WERI-Rb-1 (cell line): ENCODE results near the gene PCSK4.
A peak's percentile ranks its signal among the peaks of the same experiment; 100 is the strongest.
"Not testable (repeated sequence)": the region's sequence is repeated elsewhere in the genome, so short reads cannot be mapped to it uniquely, and the experiment has no call there.

Experiments used
- DNase-seq: peaks from one replicate; pipeline ENCODE4 v3.0.0-alpha.2; 2020
- H3K27ac ChIP-seq: fragments of 250-450 bp; sonication (Bioruptor Pico); 2 replicates; pipeline ENCODE4 v1.5.1; 2020; ENCODE audit warnings: mild to moderate bottlenecking, moderate library complexity
- H3K27me3 ChIP-seq: fragments of 250-450 bp; sonication (Bioruptor Pico); 2 replicates; pipeline ENCODE4 v1.5.1; 2021; ENCODE audit warnings: mild to moderate bottlenecking, low read depth, moderate library complexity; ENCODE audit not compliant: insufficient read depth, severe bottlenecking
- H3K36me3 ChIP-seq: fragments of 250-450 bp; sonication (Bioruptor Pico); 2 replicates; pipeline ENCODE4 v1.5.1; 2020; ENCODE audit warnings: mild to moderate bottlenecking, moderate library complexity
- H3K4me3 ChIP-seq: 2 replicates; pipeline ENCODE4 v1.5.1; 2011; ENCODE audit warnings: low read depth, mild to moderate bottlenecking, control low read depth, low read length
- H3K9me3 ChIP-seq: fragments of 250-450 bp; sonication (Bioruptor Pico); 2 replicates; pipeline ENCODE4 v1.5.1; 2021; ENCODE audit warnings: mild to moderate bottlenecking, moderate library complexity; ENCODE audit not compliant: severe bottlenecking
- TF ChIP-seq, protein P1 (sequence below): IDR thresholded peaks from 2 replicates; pipeline ENCODE4 v1.5.1; 2011; ENCODE audit warnings: low read depth, mild to moderate bottlenecking, control low read depth, inconsistent platforms, low read length

PCSK4 gene

DNA sequence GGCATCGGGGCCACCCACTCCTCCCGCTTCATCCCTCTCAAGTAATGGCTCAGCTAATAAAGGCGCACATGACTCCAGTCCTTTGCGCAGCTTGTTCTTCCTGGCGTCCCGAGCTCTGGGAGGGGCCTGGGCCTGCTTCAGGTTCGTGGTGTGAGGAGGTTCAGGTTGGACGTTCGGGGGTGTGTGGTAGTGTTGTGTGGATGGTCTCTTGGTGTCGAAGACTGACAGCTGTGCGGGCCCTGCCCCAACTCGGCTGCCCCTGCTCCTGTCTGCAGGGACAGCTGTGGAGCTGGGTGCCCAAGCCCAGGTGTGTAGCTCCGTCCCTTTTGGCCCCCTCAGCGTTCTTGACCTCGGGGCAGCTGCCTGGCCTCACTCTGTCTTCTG, 49.7 kb downstream of the PCSK4 start:
- H3K4me3 ChIP-seq = no peak overlapping the region
- no peaks in the 10 kb centered on the region for H3K9me3 ChIP-seq
- TF ChIP-seq, protein P1, sequence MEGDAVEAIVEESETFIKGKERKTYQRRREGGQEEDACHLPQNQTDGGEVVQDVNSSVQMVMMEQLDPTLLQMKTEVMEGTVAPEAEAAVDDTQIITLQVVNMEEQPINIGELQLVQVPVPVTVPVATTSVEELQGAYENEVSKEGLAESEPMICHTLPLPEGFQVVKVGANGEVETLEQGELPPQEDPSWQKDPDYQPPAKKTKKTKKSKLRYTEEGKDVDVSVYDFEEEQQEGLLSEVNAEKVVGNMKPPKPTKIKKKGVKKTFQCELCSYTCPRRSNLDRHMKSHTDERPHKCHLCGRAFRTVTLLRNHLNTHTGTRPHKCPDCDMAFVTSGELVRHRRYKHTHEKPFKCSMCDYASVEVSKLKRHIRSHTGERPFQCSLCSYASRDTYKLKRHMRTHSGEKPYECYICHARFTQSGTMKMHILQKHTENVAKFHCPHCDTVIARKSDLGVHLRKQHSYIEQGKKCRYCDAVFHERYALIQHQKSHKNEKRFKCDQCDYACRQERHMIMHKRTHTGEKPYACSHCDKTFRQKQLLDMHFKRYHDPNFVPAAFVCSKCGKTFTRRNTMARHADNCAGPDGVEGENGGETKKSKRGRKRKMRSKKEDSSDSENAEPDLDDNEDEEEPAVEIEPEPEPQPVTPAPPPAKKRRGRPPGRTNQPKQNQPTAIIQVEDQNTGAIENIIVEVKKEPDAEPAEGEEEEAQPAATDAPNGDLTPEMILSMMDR = no peak
- H3K36me3 ChIP-seq = peaks cover 51% of the 10 kb centered on the region
- no peak overlapping the region for H3K27ac ChIP-seq
- no peaks in the 10 kb centered on the region for H3K27me3 ChIP-seq
- no peak for DNase-seq

DNA sequence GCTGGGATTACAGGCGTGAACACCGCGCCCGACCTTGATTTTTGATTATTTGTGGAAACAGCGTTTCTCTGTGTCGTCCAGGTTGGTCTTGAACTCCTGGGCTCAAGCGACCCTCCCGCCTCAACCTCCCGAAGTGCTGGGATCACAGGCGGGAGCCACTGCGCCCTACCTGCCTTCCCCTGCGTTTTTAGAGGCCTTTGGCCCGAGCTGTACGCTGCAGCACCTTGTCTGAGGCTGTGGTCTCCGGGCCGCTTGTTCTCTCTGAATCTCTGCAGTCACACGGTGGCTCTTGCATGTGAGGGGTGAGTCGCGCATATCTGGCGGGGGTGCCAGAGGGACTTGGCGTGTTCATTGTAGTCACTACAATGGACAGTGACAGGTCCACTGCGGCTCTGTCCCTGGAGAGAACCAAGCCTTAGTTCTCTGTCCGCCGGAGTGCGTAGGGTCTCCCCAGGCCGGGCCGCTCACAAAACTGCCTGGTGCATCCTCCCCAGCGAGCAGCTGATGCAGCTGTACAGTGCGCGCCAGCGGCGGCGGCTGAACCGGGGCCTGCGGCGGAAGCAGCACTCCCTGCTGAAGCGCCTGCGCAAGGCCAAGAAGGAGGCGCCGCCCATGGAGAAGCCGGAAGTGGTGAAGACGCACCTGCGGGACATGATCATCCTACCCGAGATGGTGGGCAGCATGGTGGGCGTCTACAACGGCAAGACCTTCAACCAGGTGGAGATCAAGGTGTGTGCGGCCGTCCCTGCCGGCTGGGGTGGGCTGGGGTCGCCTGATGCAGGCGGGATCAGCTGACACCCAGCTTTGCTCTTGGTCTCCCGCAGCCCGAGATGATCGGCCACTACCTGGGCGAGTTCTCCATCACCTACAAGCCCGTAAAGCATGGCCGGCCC, 50.4 kb downstream of the PCSK4 start:
- peak overlapping the region; percentile 87 for H3K4me3 ChIP-seq
- peak overlapping the region; percentile 92 for H3K27ac ChIP-seq
- not testable (repeated sequence) for DNase-seq, H3K27me3 ChIP-seq, H3K9me3 ChIP-seq
- H3K36me3 ChIP-seq = peaks cover 56% of the 10 kb centered on the region

DNA sequence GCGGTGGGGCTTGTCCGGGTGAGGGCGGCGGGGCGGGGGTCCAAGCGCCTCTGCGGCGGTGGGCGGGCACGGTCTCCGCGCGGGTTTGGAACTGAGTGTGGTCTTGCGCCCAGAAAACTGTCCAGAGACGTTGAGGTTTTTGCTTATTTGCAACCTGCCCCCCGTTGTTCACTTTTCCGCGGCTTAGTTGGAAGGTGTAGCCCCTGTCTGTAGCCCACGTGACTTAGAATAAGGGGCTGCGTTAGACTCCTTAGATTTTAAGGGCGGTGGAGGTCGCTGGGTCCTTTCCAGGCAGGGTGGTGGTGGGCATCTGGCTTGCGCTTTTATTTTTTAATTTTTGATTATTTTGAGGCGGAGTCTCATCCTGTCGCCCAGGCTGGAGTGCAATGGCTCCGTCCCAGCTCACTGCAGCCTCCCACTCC, 51.2 kb downstream of the PCSK4 start:
- Histone ChIP-seq H3K27ac (peak overlapping the region; percentile 92), H3K9me3 (no peaks in the 10 kb centered on the region), H3K27me3 (no peaks in the 10 kb centered on the region), H3K36me3 (peaks cover 64% of the 10 kb centered on the region), H3K4me3 (peak overlapping the region; percentile 87)
- no peak for DNase-seq
- TF ChIP-seq, protein P1 = no peak

DNA sequence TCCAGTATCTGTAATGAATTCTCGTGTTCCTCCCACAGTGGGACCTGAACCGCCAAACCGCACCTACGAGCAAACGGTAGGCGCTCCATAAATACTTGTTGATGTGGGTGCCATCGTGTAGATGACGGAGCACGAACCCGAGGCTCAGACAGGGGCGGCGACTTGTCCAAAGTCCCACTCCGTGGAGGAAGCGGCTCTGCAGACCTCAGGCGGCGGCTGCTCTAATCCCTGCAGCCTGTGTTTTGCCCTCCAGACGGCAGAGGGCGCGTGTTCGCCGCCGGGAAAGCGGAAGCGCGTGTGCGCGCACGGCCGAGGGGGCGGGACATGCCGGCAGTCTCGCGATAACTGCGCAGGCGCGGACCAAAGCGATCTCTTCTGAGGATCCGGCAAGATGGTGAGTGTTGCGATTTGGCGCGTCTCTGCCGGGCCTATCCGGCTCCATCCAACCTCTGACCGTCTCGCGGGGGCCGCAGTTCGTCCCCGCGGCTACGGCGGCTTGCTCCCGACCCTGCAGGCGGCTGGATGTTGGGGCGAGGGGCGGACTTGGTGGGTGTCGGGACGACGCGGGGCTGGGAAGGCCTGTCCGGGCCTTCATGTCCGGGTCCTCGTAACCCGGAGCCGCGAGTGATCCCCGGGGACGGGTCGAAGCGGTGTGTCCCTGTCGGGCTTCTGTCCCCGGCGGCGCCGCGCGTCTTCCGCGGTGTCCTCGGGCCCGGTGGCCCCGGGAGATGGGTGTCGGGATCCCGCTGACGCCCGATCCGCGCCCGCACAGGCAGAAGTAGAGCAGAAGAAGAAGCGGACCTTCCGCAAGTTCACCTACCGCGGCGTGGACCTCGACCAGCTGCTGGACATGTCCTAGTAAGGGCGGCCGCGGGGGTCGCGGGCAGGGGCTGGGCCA, 51.9 kb downstream of the PCSK4 start, which contains the start of gene RPS15:
Gene RPS15, plus strand, starts transcription at position 362 of the 898 bp plus-strand sequence. Its CDS starts 30 bp downstream, at position 392.
- TF ChIP-seq, protein P1 = peak; percentile 95
- H3K27me3 ChIP-seq = no peaks in the 10 kb centered on the region
- no peaks in the 10 kb centered on the region for H3K9me3 ChIP-seq
- H3K27ac ChIP-seq = peak within 1 kb of the TSS; percentile 92
- peak; percentile 94 for DNase-seq
- peak within 1 kb of the TSS; percentile 87 for H3K4me3 ChIP-seq
- peaks cover 71% of the 10 kb centered on the region for H3K36me3 ChIP-seq

DNA sequence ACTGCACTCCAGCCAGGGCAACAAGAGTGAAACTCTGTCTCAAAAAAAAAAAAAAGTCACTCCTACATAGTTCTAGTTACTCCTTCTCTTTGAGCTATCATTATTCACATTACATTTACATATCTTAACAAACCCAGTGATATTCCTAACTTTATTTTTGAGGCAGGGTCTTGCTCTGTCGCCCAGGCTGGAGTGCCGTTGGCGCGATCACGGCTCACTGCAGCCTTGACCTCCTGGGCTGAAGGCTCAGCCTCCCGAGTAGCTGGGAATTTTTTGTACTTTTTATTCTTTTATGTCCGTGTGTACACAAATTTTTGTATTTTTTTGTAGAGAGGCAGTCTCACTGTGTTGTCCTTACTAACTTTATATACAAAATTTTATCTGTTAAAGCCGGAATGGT, 52.5 kb downstream of the PCSK4 start:
- DNase-seq = no peak
- Histone ChIP-seq H3K4me3 (no peak overlapping the region), H3K27me3 (no peaks in the 10 kb centered on the region), H3K36me3 (peaks cover 74% of the 10 kb centered on the region), H3K27ac (no peak overlapping the region), H3K9me3 (no peaks in the 10 kb centered on the region)
- TF ChIP-seq, protein P1 = no peak

DNA sequence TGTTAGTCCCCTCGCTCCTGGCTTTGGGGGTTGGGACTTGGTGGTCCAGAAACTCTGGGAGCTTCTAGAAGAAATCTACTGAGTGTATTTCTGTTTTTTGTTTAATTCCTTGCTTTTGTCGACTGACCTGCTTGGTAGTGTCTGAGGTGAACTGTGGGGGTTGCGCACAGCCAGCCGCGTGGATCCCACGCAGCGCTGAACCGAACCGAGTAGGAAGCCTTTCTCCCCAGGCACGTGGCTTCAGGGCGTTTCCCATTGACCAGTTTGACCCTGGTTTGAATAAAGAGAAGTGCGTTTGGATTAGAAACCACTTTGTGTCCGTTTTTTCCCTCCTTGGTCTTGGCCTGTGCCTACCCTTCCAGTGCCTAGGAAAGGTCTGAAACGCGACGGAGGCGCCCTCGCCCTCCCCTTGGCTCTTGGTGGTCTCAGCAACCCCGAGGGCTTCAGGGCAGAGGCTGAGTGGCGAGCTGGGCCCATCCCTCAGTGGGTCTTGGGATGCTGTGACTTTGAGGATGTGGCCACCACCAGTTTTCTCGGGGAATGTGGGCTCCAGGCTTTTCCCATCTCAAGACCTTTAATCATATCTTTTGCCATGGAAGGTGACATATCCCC, 54.7 kb downstream of the PCSK4 start:
- Histone ChIP-seq H3K9me3 (no peaks in the 10 kb centered on the region), H3K4me3 (no peak overlapping the region), H3K27me3 (no peaks in the 10 kb centered on the region), H3K36me3 (peaks cover 70% of the 10 kb centered on the region), H3K27ac (no peak overlapping the region)
- DNase-seq = no peak
- TF ChIP-seq, protein P1 = no peak
